Stimulated activated CD8-positive, alpha-beta memory T cell treated with anti-CD3 and anti-CD28 coated beads, Interleukin-4, amount 100 ng/mL, for 48 hours (primary cell): ENCODE data around the gene TXNDC12.
"Not testable (repeated sequence)": the region's sequence is repeated elsewhere in the genome, so short reads cannot be mapped to it uniquely, and the experiment has no call there.

Source experiments
- DNase-seq: peaks from one replicate; pipeline ENCODE4 v3.0.0-alpha.2; 2020

Gene TXNDC12

DNA sequence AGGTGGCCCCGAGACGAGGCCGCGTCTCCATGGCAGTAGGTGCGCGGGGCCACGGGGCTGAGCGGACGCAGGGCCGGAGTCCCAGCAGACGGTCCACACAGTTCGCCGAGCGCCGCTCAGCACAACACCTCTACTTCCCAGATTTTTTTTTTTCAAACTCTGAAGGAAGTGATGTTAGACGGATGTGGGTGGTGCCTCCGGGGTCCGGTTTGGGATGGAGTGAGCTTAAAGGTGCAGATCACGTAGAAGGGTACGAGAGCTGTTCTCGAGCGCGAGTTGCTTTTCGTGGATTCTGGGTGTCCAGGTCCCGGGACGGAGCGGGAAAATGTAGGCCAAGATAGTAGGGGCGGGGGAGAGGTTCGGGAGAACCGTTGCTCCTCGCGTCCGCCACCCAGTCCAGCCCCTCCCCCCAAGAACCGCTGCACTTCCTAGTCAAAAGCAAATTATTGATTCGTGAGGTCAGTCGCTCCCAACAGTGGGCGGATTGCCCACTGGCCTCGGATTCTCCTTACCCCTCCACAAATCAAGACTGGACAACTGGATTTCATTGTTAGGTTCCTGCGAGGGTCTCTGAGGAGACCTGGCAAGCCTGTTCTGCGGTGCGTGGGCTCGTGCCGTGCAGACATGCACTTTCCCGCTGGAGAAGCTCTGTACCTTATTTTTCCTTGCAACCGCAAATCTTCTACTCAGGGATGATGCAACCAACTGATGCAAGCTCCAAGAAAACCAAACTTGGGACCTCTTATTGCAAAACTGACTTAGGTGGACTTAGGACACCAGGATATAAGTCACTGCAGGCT is at the start of gene TXNDC12:
TXNDC12 (minus strand) TSS at position 126 of the 800 bp plus-strand sequence; CDS start at position 31, 95 bp downstream.
- DNase-seq: peak; percentile 79

DNA sequence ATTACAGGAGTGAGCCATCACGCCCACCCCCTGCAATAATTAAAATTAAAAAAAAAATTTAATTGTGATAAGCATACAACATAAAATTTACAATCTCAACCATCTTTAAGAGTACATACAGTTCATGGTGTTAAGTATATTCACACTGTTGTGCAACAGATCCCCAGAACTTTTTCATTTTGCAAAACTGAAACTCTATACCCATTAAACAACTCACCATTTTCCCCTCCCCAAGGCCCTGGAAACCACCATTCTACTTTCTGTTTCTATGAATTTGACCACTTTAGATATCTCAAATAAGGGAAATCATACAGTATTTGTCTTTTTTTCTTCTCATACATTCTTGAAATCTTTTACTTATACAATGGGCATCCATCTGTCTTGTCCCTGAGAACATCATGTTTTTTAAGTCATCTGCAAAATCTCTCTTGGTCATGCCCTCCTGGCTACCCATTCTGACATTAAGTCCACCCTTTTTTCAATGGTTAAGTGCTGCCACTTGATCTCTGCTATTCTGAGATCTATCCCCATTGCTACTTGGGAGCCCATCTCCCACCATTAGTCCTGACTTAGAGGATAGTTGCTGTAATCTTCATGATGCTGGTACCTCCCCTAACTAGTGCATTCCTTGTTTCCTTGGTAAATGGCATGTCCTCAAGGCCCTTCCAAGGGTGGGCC is 47.5 kb upstream of the TXNDC12 start:
- no peak for DNase-seq

DNA sequence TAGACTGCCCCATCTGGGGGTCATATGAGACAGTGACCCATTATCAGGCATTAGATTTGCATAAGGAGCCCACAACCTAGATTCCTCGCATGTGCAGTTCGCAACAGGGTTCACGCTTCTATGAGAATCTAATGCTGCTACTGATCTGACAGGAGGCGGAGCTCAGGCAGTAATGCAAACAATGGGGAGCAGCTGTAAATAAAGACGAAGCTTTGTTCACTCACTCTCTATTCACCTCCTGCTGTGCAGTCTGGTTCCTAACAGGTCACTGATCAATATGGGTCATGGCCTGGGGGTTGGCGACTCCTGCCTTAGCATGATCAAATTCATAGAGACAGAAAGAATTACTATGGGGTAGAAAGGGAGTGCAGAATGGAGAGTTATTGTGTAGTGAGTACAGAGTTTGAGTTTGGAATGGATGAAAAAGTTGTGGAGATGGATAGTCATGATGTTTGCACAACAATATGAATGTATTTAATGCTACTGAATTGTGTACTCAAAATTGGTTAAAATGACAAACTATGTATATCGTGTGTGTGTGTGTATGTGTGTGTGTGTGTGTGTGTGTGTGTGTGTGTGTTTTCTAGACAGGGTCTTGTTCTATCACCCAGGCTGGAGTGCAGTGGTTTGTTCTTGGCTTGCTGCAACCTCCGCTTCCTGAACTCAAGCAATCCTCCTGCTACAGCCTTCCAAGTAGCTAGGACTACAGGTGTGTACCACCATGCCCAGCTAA is 43.3 kb upstream of the TXNDC12 start:
- DNase-seq: no peak

DNA sequence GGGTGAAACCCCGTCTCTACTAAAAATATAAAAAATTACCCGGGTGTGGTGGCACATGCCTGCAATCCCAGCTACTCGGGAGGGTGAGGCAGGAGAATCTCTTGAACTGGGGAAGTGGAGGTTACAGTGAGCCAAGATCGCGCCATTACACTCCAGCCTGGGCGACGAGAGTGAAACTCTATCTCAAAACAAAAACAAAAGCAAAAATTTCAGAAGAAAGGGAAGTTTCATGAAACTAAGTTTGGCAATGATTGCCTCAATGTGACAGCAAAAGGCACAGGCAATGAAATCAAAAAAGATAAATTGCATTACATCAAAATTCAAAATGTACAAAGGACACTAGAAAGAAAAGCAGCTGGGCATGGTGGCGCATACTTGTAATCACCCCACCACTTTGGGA is 41.2 kb upstream of the TXNDC12 start:
- no peak for DNase-seq

DNA sequence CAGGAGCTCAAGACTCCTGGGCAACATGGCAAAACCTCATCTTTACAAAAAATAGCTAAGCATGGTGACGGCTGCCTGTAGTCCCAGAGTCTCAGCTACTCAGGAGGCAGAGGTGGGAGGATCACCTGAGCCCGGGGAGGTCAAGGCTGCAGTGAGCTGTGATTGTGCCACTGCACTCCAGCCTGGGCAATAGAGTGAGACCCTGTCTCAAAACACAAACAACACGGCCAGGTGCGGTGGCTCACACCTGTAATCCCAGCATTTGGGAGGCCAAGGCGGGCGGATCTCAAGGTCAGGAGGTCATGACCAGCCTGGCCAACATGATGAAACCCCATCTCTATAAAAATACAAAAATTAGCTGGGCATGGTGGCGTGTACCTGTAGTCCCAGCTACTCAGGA is 39.3 kb upstream of the TXNDC12 start:
- DNase-seq: not testable (repeated sequence)

DNA sequence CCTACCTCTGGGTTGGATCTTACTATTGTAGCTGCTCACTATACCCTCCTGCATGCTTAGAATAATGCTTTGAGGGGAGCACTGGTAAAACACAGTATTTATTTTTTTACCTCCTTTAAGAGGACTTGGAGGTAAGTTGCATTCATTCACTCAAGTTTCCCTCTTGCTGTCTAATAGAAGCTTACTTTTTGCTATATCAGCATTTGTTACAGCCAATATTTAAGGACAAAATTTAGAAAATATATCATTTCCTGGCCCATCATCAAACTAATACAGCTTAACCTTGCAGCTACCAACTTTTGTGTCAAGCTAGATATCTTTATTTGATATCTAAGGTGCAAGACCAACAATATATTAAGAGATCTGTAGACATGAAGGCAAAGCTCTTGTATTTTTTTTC is 32.9 kb upstream of the TXNDC12 start:
- DNase-seq: not testable (repeated sequence)

DNA sequence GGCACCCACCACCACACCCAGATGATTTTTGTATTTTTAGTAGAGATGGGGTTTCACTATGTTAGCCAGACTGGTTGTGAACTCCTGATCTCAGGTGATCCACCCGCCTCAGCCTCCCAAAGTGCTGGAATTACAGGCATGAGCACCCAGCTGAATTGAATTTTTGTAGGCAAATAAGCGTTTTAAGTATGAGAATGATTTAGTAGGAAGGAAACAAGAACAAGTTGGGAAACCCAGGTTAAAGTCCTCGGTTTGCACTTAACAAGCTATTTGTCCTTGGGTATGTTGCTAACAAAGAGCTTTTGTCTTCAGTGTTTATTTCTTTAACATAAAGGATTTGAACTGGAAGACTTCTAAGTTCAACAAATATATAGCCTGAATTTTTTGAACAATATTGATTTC is 25.0 kb upstream of the TXNDC12 start:
- DNase-seq: no peak

DNA sequence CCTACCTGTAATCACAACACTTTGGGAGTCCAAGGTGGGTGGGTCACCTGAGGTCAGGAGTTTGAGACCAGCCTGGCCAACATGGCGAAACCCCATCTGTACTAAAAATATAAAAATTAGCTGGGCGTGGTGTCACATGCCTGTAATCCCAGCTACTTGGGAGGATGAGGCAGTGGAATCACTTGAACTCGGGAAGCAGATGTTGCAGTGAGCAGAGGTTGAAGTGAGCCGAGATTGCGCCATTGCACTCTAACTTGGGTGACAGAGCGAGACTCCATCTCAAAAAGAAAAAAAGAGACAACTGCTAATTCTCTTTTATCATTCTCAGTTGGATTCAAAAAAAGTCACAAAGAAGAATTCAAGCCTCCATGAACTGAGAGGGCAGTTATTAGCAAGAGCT is 22.3 kb upstream of the TXNDC12 start:
- not testable (repeated sequence) for DNase-seq

DNA sequence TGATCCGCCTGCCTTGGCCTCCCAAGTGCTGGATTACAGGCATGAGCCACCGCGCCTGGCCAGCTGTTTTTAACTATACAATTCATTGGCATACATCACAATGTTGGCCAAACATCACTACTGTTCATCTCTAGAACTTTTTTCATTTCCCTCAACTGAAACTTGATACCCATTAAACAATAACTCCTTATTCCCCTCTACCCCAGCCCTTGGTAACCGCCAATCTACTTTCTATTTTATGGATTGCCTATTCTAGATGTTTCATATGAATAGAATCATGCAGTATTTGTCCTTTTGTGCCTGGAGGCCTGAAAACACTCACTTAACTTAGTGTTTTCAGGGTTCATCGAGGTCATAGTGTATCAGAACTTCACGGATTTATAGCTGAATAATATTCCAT is 17.3 kb upstream of the TXNDC12 start:
- no peak for DNase-seq

DNA sequence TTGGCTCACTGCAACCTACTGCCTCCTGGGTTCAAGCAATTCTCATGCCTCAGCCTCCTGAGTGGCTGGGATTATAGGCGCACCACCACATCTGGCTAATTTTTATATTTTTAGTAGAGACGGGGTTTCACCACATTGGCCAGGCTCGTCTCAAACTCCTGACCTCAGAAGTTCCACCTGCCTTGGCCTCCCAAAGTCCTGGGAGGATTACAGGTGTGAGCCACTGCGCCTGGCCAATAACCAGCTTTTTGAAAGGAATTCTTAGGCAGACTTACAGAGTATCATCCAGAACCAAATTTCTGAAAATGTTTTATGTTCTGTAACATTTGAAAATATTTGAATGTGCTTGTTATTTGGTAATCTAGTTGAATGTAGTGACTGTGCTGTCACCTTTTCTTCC is 15.7 kb upstream of the TXNDC12 start:
- DNase-seq: no peak

DNA sequence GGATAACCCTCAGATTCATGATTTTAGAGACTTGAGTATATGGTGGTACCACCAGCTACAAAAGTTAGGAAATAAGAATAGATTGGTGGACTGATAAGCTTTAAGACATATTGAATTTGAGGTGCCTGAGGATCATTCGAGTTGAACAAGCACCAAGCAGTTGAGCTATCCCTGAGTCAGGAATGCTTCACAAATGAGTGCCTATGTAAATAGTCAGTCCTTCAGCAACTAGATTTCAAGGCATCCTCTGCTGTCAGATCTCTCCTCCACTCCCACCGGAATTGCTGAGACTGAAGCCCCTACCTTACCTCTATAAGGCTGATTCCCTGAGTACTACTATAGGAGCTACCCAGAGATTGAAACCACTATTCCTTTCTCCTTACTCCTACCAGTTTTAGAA is 8.2 kb upstream of the TXNDC12 start:
- no peak for DNase-seq

DNA sequence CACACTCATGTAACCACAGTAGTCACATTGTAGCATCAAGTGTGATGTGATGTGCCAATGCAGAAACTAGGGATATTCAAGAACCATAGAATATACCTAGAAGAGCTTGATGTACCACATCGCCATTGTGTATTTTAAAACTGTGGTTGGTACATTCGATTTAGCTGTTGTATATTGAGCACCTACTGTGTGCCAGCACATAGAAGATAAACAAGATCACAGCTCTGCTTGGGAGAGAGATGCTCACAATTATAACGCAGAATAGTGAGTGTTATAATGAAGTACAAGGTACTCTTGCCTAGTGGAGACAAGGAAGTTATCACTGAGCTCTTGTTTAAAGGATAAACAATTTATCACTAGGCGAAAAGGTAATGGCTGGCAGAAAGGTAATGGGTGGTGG is 5.8 kb upstream of the TXNDC12 start:
- no peak for DNase-seq

DNA sequence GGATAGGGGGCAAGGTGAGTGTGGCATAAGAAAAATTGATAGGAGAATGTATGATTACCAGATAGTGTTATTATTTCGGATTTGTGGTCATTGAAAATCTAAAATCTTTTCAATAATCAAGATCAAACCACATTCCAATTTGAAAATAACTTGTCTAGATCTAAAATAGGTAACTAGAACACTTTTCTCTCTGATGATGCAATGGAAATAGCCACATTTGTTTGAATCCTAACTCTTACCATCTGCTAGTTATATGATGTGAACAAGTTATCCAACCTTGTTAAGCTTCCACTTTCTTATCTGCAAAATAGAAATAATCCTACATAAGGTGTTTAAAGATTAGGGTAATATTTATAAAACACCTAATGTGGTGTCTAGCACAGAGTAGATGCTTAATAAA is 4.9 kb upstream of the TXNDC12 start:
- no peak for DNase-seq

DNA sequence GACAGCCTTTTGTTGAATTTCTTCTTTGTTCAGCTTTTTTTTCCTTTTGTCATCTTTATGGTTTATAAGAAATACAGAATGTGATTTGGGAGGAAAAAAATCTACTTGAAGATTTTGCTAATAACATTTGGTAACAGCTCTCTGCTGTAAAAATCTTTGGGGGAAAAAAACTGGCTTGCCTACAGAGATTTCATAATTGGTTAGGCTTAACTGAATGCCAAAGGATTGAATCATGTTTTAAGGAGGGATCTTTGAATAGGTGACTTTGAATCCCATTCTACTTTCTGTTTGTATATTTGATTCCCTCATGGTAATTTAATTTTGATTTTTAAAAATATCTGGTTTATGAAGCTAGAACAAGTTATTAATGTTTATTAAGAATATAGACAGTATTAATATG is 4.3 kb upstream of the TXNDC12 start:
- no peak for DNase-seq

DNA sequence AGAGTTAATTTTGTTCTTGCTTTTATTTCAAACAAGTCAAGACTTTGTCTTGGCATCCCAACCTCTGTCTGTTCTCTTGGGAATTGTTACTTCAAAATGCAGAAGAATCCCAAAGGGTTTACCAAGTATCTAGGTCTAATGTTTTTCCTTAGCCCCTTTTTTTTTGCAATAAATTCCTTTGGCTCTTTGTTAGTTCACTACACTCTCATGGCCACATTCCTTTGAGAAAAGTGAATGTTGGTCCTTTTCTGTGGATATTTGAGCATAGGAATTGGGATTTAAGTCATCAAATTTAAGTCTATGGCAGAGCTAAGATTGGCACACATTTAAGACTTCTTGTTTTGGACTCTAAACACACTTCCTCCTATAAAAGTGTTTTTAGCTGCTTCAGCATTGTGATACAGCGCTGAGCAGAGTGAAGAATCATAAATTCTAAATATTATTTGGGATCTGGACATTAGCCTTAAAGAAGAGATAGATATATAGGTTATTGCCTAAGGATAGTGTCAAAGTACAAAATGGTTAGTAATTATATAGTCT is 3.0 kb upstream of the TXNDC12 start:
- DNase-seq: no peak

DNA sequence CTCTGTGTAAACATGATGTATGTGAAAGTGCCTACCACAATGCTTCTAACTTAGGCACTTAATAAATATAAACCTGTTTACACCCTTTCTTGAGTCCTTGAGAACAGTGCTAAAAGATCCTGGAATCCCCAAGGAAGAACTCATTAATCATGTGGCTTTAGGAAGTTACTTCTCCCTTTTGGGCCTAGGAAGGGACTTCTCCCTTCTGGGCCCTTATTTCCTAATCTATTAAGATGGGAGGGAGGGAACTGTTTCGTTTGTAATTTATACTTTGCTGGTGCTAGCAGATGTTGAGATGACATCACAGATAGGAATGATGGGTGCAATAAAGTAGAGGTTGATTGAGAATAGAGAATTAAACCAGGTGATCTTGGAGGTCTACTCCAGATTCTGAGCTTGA is 2.3 kb upstream of the TXNDC12 start:
- DNase-seq: no peak

DNA sequence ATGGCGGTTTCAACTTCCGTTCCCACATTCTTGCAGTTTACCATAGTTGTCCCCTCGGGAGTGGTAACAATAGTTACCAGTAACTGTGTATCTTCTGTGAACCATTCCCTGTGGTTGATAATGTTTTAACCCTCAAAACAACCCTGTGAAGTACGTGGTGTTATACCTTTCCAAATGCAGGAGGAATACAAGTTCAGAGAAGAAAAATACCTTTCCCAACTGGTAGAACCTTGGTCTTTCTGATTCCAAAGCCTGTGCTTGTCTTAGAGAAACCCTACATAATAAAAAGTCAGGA is 1.9 kb upstream of the TXNDC12 start:
- DNase-seq: no peak

DNA sequence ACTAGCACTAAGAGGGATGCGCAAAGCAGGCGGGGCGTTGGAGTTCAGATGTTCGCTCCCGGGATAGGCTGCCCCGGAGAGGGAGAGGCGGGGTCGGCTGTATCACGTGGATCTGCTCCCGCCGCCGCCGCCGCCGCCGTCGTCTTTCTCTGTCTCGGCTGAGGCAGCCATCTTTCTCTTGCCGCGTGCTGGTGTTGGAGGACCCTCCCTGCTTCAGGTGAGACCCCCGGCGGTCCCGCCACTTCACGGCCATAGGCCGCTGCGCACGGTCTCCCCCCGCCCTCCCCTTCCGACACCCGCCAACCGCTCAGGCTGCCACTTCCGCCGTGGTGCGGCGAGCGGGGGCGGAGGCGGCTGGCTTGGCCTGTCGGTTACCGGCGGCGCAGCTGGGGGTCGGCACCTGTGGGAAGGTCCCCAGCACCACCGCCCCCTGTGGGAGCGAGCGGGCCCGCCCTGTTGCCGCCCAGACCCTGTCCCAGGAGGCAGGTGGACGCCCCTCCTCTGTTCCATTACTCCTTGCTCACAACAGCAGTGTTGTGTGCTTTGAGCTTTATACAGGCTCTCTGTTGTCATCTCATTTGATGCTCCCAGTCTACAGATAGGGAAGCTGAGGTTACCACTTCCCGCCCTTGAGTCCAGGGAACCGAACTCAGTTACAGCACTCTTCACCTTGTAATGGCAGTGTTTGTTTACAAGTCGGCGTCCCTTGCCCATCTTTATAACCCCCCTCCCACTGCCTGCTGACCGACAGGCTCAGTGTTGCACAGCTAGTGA is 1.4 kb upstream of the TXNDC12 start, which contains the start of gene BTF3L4:
BTF3L4 (plus strand) TSS at position 133 of the 774 bp plus-strand sequence. CDS start 3,553 bp downstream, outside the sequence.
- peak; percentile 94 for DNase-seq

DNA sequence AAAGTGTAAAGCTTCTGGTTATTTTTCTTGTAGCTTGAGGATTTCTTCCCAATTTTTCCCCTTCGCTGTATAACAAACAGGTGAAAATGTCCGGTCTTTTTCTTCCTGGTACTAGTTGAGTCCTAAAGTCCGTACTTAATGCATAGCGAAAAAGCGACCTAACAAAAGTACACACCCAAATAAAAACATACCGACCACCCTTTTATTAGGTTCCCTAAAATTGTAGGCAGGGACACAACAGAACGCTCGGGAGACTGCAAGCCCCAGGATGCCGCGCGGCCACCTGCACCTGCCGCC is 823 bp upstream of the TXNDC12 start:
- DNase-seq: no peak

DNA sequence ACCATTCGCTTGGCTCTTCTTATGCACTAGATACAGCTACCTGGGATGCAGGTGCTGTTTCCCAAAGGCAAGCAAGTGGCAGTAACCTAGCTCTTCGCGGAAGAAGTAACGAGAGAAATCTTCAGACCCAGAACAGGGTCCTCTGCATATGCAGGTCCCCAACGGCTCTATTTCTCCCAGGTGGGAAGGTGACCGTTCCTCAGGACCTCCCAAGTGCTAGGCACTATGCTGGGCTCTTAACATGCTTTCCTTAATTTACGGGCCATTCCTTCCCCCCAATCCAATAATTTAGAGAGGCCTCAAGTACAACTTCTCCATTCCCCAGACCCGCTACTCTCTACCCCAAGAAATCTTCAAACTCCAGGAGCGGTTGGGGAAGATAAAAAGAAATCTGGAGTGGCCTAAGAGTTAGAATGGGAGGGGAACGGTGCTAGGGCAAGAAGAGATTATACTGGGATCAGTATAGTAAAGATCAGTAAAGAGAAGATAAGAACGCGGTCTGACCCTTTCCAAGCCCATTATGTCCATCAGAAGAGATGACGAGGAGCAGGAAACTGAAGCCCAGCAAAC is 410 bp downstream of the TXNDC12 start:
- DNase-seq: no peak

DNA sequence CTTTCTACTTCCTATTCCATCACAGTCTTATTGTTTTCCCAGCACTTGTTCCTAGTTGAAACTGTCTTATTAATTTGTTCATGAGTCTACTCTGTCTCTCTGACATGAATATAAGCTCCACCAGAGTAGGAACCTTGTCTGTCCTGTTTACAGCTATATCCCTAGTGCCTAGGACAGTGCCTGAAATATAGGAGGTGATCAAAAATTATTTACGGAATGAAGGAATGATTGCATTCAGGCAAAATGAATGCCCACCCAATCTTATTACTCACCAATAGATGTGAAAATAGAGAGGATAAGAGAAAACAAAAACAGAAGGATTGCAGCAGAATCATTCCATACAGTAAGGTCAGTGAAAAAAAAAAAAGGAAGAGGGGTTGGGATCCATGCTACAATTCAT is 1.1 kb downstream of the TXNDC12 start:
- no peak for DNase-seq

DNA sequence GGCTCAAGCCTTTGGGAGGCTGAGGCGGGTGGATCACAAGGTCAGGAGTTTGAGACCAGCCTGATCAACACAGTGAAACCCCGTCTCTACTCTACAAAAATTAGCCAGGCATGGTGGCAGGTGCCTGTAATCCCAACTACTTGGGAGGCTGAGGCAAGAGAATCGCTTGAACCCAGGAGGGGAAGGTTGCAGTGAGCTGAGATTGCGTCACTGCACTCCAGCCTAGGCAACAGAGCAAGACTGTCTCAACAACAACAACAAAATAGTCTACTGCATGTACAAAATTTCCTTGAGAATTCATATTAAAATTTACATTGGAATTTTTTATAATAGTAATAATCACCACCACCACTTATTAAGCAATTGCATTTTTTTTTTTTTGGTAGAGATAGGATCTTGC is 5.7 kb downstream of the TXNDC12 start:
- not testable (repeated sequence) for DNase-seq
